Fibroblast of lung (primary cell): Measurements from ENCODE around the gene CYYR1. TPM values are rescaled to one million over a fixed set of nuclear protein-coding genes. Genes with fewer than 3 reads are reported as not detected.
"Not testable (repeated sequence)": the region's sequence is repeated elsewhere in the genome, so short reads cannot be mapped to it uniquely, and the experiment has no call there.

ENCODE experiments used
- DNase-seq, 2 donors: peaks; one replicate each; pipeline versions ENCODE4 v3.0.0 to v3.0.0-alpha.2; 2010; ENCODE audit warnings: low read depth in 2 of 2
- H2AFZ ChIP-seq: 2 replicates; pipeline ENCODE4 v1.5.1; 2012; ENCODE audit warnings: low read length, control low read depth, inconsistent platforms
- H3K27ac ChIP-seq: 2 replicates; pipeline ENCODE4 v1.5.1; 2011; ENCODE audit warnings: low read length, control low read depth; ENCODE audit not compliant: insufficient read depth
- H3K27me3 ChIP-seq: 2 replicates; pipeline ENCODE4 v1.5.1; 2011; ENCODE audit warnings: mild to moderate bottlenecking, low read length; ENCODE audit not compliant: control insufficient read depth, insufficient read depth
- H3K36me3 ChIP-seq: 2 replicates; pipeline ENCODE4 v1.5.1; 2011; ENCODE audit warnings: low read length; ENCODE audit not compliant: control insufficient read depth, insufficient read depth
- H3K4me1 ChIP-seq: 2 replicates; pipeline ENCODE4 v1.5.1; 2011; ENCODE audit warnings: low read length; ENCODE audit not compliant: control insufficient read depth, insufficient read depth; ENCODE audit errors: extremely low read depth
- H3K4me2 ChIP-seq: 2 replicates; pipeline ENCODE4 v1.5.1; 2011; ENCODE audit warnings: low read length, control low read depth; ENCODE audit not compliant: insufficient read depth; ENCODE audit errors: extremely low read depth
- H3K4me3 ChIP-seq, 4 experiments: fragments of 200-600 bp in 1 of 4; sonication (generic) in 1 of 4; replicated peaks in 1 of 4; 2 replicates each; pipeline ENCODE4 v1.5.1; 2011 to 2016; ENCODE audit warnings: low read length in 4 of 4, low read depth in 3 of 4, mild to moderate bottlenecking in 3 of 4, control low read depth in 2 of 4, inconsistent platforms in 1 of 4, mixed read lengths in 1 of 4; ENCODE audit not compliant: insufficient read depth in 1 of 4; ENCODE audit errors: control extremely low read depth in 1 of 4
- H3K79me2 ChIP-seq: 2 replicates; pipeline ENCODE4 v1.5.1; 2012; ENCODE audit warnings: mild to moderate bottlenecking, low read length, inconsistent platforms; ENCODE audit not compliant: control insufficient read depth, insufficient read depth
- H3K9ac ChIP-seq: 2 replicates; pipeline ENCODE4 v1.5.1; 2011; ENCODE audit warnings: mild to moderate bottlenecking, low read length, control low read depth; ENCODE audit not compliant: insufficient read depth
- H3K9me3 ChIP-seq: 2 replicates; pipeline ENCODE4 v1.5.1; 2012; ENCODE audit warnings: low read depth, low read length; ENCODE audit not compliant: control insufficient read depth, insufficient read depth
- H4K20me1 ChIP-seq: 2 replicates; pipeline ENCODE4 v1.5.1; 2011; ENCODE audit warnings: low read length; ENCODE audit not compliant: control insufficient read depth, insufficient read depth; ENCODE audit errors: extremely low read depth
- CTCF ChIP-seq, 2 donors: IDR thresholded peaks in 1 of 2; conservative IDR thresholded peaks in 1 of 2; 1 replicate in 1 of 2; 2 replicates in 1 of 2; pipeline ENCODE4 v1.5.1; 2011 to 2012; ENCODE audit warnings: low read length in 2 of 2, control low read depth in 1 of 2, inconsistent platforms in 1 of 2, low read depth in 1 of 2, mild to moderate bottlenecking in 1 of 2
- EZH2 ChIP-seq: IDR thresholded peaks from 2 replicates; pipeline ENCODE4 v1.5.1; 2012; ENCODE audit warnings: low read length, control low read depth, mild to moderate bottlenecking; ENCODE audit errors: missing control alignments
- polyA plus RNA-seq, 2 donors: library from polyadenylated mRNA; depleted of rRNA in 1 of 2; stranded (reverse) in 1 of 2; unstranded in 1 of 2; fragments of >200 nt; gene quantifications; 2 replicates each; pipeline ENCODE4 v1.2.1, GENCODE V29; 2011 to 2012; ENCODE audit warnings: missing spikeins in 1 of 2
- total RNA-seq: library from RNA; depleted of rRNA; stranded (reverse); fragments of >200 nt; gene quantifications from 2 replicates; pipeline ENCODE4 v1.2.1, GENCODE V29; 2014

CYYR1 gene
- total and polyA plus RNA-seq, 2 donors (not counting 1 experiment from before 2014, with no cell fraction given): 0.17 TPM; not detected in 1

DNA sequence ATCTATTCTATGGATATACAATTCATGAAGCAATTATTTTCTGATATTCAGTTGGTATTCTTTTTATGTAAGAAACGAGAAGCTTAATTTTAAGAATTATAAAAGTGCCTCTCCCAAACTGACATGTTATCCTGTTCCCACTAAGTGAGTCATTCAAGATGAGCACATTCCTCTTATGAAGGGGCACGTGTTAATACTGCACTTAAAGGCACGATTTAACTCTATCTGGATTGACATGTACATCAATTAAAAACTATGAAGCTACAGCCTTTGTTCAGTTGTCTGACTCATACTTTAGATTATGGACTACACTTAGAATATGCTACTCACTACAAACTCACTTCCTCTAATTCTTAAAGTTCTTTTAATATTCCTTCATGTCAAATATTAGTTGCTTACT, 111.6 kb downstream of the CYYR1 start:
- no peak for TF ChIP-seq EZH2
- TF ChIP-seq CTCF (conservative IDR thresholded peaks at IDR 0.05 in 1 of 2, IDR thresholded peaks at IDR 0.05 in 1 of 2; ENCODE audit: low read depth in 1 of 2, low read length in 2 of 2): no peak
- Histone ChIP-seq H3K27ac (no peak overlapping the region), H3K9me3 (no peaks in the 10 kb centered on the region), H4K20me1 (no peaks in the 10 kb centered on the region), H3K9ac (no peak overlapping the region), H3K79me2 (no peaks in the 10 kb centered on the region), H3K4me3 (no peak overlapping the region), H3K36me3 (no peaks in the 10 kb centered on the region), H3K4me2 (no peak overlapping the region), H3K4me1 (no peaks in the 10 kb centered on the region), H2AFZ (no peak overlapping the region), H3K27me3 (peaks cover 2% of the 10 kb centered on the region)
- DNase-seq: no peak

GRCh38 chr21:26460621-26461020, 112.5 kb downstream of the CYYR1 start:
- no peaks in the 10 kb centered on the region for H3K79me2 ChIP-seq
- no peak for DNase-seq
- no peak overlapping the region for H3K27ac ChIP-seq
- H3K4me1 ChIP-seq: no peaks in the 10 kb centered on the region
- peaks cover 2% of the 10 kb centered on the region for H3K27me3 ChIP-seq
- H3K9ac ChIP-seq: no peak overlapping the region
- no peak overlapping the region for H2AFZ ChIP-seq
- H3K36me3 ChIP-seq: no peaks in the 10 kb centered on the region
- H3K4me2 ChIP-seq: no peak overlapping the region
- no peaks in the 10 kb centered on the region for H4K20me1 ChIP-seq
- no peak overlapping the region for H3K4me3 ChIP-seq
- no peak for TF ChIP-seq CTCF (conservative IDR thresholded peaks at IDR 0.05 in 1 of 2, IDR thresholded peaks at IDR 0.05 in 1 of 2; ENCODE audit: low read depth in 1 of 2, low read length in 2 of 2)
- TF ChIP-seq EZH2: no peak
- no peaks in the 10 kb centered on the region for H3K9me3 ChIP-seq

DNA sequence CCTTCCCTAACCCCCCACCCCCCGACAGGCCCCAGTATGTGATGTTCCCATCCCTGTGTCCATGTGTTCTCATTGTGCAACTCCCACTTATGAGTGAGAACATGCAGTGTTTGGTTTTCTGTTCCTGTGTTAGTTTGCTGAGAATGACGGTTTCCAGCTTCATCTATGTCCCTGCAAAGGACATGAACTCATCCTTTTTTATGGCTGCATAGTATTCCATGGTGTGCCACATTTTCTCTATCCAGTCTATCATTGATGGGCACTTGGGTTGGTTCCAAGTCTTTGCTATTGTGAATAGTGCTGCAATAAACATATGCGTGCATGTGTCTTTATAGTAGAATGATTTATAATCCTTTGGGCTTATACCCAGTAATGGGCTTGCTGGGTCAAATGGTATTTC, 114.2 kb downstream of the CYYR1 start:
- not testable (repeated sequence) for H3K27ac ChIP-seq

More for the DNA sequence above, 114.2 kb downstream of the CYYR1 start:
- H4K20me1 ChIP-seq, H3K4me2 ChIP-seq, H3K9ac ChIP-seq, H3K27me3 ChIP-seq, H3K4me3 ChIP-seq, H3K79me2 ChIP-seq, H3K9me3 ChIP-seq, H3K4me1 ChIP-seq, DNase-seq, H2AFZ ChIP-seq, H3K36me3 ChIP-seq: not testable (repeated sequence)
